A549 treated with CORT108297 at 1 μM for 4 hours (cell line): ENCODE data around the gene NXF3. TPM values are rescaled to one million over a fixed set of nuclear protein-coding genes. Genes with fewer than 3 reads are reported as not detected.

ENCODE experiments used
- total RNA-seq: library from RNA; stranded (reverse); fragments of 200-300 nt; extraction: Qiagen RNA extraction; gene quantifications from 5 replicates; pipeline ENCODE4 v1.2.3, GENCODE V29; 2022

NXF3 gene, protein sequence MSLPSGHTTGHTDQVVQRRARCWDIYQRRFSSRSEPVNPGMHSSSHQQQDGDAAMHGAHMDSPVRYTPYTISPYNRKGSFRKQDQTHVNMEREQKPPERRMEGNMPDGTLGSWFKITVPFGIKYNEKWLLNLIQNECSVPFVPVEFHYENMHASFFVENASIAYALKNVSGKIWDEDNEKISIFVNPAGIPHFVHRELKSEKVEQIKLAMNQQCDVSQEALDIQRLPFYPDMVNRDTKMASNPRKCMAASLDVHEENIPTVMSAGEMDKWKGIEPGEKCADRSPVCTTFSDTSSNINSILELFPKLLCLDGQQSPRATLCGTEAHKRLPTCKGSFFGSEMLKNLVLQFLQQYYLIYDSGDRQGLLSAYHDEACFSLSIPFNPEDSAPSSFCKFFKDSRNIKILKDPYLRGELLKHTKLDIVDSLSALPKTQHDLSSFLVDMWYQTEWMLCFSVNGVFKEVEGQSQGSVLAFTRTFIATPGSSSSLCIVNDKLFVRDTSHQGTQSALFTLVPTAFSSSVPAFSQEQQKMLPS
- total RNA-seq = 0.15 to 0.17 TPM in 2 of 5 replicates, not detected in the others

DNA sequence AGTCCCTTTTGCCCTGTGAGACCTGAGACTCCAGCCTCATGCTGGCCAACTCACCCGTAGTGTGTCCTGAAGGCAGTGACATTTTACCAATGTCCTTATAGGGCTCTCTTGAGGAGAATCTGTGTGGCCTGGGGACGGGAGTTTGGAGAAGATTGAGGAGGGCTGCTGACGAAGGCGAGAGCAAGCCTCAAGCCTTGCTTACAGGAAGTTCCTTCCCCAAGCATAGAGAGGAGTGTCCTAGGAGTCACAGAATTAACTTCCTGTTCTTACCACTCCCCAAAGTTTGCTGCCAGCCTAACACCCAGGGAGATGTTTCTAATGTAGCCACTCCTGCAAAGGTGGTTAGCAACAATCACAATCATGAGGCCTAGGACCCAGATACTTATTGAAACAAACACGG is at the start of gene NXF3:
NXF3 (minus strand) TSS at position 202 of the 400 bp plus-strand sequence; CDS start at position 82, 120 bp downstream.

DNA sequence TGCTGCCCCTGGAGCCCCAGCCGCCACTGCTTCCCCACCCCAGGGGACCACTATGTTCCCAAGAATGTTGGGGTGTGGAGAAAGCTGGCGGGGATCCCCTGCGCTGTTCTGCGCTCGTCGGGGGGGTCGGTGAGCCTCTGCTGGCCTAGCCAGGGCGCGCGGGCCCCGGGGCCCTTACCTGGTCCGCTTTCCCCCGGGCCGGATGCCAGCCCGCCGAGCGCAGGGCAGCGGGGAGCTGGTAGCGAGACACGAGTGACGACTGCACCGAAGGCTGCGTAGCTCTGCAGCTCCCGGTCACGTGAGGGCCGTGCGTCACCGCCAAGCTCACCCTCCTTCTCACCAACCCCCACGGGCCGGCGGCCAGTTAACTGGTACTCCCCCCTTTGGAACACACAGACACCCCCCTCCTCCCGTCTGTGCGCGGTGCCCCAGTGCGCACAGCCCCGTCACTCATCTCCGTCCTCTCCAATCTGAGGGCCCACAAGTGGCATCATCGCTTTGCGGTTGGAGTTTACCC is 29.0 kb downstream of the NXF3 start, which contains the start of gene BEX1:
BEX1 (minus strand) TSS at position 254 of the 517 bp plus-strand sequence. CDS start 897 bp downstream, outside the sequence.

Other genes starting within 250 kb of the NXF3 start
- gene RAB40AL, start 155.9 kb downstream of the NXF3 start, total RNA-seq = 0.15 to 0.24 TPM in 2 of 5 replicates, not detected in the others
- gene BEX1, start 29.0 kb downstream of the NXF3 start, total RNA-seq = not detected in 5 replicates
- 1.5 to 2.5 TPM (median 2.3 TPM) in 5 replicates for gene BEX4, start 122.0 kb upstream of the NXF3 start, total RNA-seq
- gene TCEAL8, start 162.0 kb upstream of the NXF3 start, total RNA-seq = 26.2 to 41.6 TPM (median 30.2 TPM) in 5 replicates
- gene TCEAL5, start 183.6 kb upstream of the NXF3 start, total RNA-seq = not detected in 5 replicates
- 7.5 to 13.1 TPM (median 9.6 TPM) in 5 replicates for gene BEX2, start 217.8 kb upstream of the NXF3 start, total RNA-seq
- not detected in 5 replicates for gene TCEAL7, start 237.1 kb upstream of the NXF3 start, total RNA-seq